GM18517 (cell line): ENCODE data around the gene ANXA6.
"Not testable (repeated sequence)": the region's sequence is repeated elsewhere in the genome, so short reads cannot be mapped to it uniquely, and the experiment has no call there.

Source experiments
- ATAC-seq: cut with Tn5 transposase; IDR thresholded peaks from one replicate; pipeline ENCODE4 v1.9.1; 2021; ENCODE audit warnings: mild to moderate bottlenecking, moderate library complexity; ENCODE audit not compliant: unreplicated experiment

ANXA6 gene

DNA sequence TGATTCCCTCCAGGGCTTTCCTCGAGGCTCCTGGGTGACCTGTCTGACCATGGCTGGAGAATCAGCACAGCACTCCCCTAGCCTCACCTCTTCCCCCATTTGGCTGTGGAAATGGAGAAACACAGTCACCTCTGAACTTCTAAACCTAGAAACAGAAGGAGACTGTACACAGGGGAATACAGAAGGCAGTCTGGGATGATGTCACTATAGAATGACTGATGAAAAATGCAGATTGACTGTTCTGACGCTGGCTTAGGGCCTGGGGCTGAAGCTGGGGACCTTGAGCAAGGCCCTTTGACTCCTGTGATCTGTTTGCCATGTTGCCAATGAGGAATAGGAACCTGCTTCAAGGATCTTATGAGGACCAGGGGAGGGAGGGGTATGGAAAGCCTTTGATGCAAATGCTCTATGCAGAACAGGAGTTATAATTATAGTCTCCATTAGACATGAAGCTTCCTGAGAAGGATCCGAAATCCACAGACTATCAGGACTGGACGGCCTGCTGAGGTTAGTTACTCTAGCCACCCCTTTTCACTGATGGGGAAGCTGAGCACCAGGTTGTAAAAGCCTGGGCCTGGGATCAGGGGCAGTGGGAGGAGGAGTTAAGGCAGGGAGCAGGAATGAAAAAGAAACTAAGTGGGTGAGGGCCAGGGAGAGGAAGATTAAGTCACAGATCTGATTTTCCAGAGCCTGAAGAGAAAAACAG lies 24.4 kb upstream of the ANXA6 start:
- no peak for ATAC-seq

DNA sequence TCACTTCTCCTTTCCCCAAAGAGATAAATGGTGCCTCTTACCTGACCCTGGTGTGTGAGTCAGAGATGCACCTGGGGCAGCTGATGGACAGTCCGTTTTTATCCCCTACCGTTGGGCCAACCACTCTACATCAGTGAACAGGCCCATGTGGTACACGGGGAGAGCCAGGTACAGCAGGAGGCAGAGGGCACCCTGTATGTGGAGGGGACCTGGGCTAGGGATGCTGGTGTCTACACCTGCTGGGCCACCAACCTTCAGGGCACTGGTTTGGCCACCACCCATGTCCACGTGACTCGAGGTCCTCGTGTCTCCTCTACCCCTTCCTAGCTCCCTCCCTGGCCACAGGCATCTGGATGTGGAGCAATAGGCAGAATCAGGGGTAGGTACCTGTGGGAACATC lies 22.7 kb upstream of the ANXA6 start:
- ATAC-seq: no peak

DNA sequence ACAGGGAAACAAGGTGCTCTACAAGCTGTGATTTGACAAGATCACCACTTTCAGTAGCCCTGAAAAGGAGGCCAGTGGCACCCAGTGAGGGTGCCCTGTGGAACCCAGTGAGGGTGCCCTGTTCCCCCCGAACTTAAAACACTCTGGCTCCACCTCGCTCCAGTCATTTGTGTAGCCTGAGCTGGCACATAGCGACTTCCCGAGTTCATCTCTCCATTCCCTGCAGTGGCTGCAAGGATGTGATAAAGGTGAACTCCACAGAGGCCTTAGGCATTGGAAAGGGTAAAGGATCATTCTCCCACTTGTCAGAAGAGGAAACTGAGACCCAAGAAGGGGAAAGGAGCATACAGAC lies 21.9 kb upstream of the ANXA6 start:
- ATAC-seq: no peak

DNA sequence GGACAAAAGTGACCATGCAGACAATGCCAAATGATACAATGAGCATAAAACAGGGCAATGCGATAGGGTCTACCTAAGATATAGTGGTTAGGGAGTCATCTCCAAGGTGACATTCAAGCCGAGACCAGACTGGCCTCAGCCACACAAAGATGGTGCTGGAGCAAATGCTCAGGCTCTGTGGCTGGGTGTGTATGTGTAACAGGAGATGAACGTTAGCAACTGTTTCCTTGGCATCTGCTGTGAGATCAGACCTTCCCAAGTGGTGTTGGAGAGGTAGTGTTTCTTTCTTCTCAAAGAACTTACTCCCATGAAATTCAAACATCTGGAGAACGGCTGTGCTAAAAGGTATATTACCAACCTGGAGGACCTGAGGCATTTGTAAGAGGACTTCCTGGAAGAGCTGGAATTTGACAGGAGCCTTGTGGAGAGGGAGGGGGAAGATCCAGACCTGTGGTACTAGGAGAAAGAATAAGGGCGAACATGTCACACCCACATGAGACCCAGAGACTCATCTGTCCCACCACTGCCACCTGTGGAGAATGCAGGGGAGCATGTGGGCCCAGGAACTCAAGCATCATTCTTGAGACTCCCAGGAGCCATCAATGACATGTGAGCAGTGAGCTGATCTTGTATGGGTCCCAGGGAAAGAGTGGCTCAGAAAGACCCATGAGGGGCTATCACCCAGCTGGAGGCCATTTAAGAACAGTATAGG lies 21.4 kb upstream of the ANXA6 start:
- no peak for ATAC-seq

DNA sequence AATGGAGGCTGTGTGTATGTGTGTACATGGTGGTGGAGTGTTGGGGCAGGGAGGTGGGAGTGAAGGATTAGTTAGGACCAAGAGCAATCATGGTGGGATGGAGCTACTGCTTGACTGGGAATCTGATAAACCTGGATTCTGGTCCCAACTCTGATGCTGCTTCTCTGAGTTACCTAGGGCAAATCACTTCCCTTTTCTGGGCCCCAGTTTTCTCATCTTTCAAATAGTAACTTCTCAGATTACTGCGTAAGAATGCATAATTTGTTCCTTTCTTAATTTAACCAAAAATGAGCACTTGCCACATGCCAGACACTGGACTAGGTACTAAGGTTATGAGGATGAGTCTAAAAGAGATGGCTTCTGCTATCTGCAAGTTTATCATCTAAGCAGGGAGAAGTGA lies 20.8 kb upstream of the ANXA6 start:
- no peak for ATAC-seq

DNA sequence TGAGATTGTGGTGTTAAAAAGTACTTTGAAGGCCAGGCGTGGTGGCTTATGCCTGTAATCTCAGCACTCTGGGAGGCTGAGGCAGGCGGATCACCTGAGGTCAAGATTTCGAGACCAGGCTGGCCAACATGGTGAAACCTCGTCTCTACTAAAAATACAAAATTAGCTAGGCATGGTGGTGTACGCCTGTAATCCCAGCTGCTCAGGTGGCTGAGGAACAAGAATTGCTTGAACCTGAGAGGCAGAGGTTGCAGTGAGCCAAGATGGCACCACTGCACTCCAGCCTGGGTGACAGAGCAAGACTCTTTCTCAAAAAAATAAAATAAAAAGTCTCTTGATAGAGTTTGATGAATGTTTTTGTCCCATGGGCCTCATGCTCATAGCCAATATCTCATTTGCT lies 18.7 kb upstream of the ANXA6 start:
- not testable (repeated sequence) for ATAC-seq

DNA sequence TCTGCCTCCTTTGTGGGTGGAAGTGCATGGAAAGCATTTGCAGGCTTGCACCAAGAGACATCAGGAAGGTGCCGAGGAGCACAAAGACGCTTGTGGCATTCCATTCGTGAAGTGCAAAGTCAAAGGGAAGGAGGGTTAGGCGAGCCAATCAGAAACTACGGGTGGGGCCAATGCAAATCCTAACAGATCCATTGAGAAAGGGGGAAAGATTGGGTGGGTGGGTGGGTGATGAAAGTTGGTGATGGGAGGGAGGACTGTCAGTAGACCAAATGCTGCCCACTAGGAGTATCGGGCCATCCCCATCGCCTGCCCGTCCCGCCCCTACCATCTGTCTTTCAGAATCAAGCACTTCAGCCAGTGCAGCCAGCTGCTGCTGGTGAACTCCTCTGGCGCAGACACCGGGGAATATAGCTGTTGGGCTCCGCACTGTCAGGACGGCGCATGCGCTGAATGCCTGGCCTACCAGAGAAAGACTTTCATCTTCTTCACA lies 17.1 kb upstream of the ANXA6 start:
- no peak for ATAC-seq

DNA sequence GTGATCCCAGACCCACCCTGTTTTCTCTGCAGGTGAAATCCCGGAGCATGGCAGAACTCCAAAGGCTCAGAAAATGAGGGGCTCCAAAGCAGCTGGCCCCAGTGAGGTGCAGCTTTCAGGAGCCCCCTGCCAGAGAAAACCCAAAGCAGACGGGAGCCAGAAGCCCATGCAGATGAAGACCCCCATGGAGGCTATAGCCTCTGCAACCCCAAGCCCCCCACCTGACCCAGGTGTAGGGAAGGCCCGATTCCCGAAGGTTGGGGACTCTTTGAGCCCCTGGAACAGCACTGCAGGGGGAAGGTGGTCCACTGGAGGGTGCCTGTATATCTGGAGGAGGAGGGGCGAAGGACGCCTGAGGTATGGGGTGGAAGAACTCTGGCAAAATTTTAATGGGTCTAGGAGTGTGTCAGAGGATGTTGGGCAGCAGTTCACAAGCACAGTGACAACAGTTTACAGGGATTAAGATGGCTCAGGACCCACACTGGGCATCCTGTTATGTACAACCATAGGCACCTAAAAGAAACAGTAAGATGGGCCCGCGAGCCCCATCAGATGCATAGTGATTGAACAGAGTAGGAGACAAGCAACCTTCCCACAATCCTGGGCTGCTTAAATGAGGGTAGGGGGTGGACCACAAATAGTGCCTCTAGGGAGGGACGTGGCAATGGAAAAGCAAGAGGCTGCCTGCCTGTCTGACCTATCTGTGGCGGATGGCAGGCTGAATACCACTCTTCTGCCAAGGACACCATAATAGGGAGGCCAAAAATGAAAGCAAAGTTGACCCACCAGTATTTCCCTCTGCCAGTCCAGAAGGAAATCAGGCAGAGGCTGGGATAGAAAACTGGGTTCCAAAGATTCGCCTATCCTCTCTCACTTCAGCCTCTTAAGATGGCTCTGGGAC lies 16.4 kb upstream of the ANXA6 start:
- ATAC-seq: no peak

DNA sequence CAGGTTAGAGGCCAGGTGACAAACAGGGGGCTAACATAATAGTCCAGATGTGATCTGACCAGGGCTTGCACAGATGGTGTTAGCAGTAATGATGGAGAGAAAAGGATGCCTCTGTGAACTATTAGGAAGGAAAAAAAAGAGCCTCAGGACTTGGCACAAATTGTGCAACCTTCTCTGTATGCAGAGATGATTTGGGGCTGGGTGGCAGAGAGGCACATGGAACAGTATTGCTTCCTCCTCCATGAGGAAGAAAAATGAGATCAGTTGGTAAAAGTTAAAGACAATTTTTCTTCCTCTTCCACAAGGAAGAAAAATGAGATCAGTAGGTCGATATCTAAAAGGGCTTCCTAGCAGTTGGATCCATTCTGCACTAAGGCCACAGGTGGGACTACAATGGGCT lies 13.9 kb upstream of the ANXA6 start:
- ATAC-seq: no peak

DNA sequence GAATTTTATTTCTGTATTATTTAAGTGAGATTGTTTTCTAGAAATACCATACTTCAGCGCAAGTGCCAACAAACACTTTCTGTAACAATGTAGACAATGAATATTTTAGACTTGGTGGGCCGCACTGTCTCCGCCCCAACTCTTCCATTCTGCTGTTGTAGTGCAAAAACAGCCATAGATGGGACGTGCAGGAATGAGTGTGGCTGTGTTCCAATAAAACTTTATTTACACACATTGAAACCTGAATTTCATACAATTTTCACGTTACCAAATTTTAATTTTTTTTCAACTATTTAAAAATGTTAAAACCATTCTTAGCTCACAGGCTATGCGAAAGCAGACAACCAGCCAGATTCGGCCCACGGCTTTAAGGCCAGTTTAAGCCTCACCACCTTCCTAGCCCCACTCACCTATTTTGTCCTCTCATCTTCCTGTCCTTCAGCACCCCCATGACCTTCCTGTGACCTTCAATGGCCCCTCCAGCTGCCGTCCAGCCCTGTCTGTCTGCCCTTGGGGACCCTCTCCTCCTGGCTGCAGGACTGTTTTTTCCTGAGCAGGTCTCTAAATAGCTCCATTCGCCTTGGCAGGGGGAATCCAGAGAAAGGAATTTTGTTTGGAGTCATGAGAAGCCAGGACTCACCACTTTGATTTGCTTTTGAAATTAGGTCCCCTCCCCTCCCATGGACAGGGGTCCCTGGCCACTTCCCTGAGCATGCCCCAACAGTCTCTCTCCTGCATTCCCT lies 11.2 kb upstream of the ANXA6 start:
- ATAC-seq: no peak

DNA sequence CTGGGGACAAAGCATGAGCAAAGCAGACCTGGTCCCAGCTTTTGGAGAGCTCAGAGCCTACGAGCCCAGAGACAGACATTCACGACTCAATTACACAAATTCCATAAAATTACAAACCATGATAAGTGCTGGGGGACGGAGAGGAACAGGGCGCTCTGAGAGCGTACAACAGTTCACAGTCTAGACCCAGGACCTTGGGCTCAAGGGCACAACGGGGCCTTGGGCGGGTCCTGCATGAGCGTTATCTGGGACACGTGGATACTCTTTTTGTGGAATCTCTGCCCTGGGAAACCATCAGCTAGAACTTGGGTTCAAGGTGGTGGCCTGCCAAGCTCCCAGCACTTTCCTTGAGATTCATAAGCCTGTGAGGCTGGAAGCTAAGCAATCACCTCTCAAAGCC lies 9.4 kb upstream of the ANXA6 start:
- no peak for ATAC-seq

DNA sequence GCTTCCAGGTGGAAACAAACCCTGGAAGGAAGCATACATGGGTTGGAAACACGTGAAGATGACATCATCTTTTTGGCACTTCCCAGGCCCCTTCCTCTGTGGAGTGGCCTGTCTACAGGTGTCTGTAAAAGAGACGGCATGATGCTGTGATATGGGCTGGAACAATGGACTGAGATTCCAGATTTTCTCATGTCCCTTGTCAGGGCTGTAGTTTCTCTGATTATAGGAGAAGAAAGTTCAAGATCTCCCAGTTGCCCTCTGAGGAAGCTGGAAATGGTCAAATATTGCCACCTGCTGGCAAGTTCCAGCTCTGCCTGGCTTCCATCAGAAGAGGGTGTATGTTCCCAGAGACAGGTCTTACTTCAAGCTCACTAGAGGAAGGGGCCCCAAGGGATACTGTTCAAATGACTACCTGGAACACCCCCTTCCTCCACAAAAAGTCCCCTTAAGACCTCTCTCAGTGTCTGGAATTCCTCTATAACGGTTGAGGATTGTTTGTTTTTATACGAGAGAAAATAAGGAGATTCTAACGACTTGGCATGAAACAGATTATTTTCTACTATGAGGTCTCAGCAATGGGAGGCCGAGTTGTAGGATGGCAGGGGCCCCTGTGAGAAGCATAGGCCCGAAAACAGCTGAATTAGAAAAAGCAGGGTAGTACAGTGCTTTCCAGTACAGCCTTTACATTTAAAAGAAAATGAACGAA lies 7.3 kb upstream of the ANXA6 start:
- peak; percentile 76 for ATAC-seq

DNA sequence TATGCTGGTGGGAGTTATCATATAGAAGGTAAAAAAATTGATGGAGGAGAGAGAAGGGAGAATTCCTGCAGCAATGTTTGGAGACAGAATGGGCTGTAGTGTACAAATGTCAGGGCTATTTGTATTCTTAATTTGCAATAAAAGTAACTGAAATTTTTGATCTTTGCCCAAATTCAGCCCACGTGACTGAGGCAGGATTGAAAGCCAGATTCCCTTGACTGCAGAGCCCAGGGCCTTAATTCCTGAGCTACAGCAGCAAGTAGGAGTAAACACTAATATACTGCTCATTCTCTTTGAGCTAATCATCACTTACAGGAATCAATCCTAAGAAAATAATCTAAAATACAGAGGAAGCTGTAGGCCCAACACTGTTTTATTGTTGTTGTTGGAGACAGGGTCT lies 5.2 kb upstream of the ANXA6 start:
- no peak for ATAC-seq

DNA sequence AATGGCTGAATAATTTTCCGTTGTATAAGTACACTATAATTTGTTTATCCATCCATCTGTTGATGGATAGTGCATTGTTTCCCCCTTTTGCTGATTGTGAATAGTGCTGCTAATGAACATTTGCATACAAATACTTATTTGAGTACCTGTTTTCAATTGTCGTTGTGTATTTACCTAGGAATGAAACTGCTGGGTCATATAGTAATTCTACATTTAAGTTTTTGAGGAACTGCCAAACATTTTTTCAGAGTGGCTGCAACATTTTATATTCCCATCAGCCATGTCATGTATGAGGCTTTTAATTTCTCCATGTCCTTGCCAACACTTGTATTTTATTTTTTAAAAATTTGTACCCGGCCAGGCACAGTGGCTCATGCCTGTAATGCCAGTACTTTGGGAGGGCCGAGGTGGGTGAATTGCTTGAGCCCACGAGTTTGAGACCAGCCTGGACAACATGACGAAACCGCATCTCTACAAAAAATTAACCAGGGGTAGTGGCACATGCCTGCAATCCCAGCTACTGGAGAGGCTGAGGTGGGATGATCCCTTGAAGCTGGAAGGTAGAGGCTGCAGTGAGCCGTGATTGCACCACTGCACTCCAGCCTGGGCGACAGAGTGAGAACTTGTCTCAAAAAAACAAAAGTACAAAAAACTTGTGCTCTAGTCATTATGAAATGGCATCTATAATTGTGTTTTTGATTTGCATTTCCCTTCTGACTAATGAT lies 2.2 kb upstream of the ANXA6 start:
- ATAC-seq: no peak

DNA sequence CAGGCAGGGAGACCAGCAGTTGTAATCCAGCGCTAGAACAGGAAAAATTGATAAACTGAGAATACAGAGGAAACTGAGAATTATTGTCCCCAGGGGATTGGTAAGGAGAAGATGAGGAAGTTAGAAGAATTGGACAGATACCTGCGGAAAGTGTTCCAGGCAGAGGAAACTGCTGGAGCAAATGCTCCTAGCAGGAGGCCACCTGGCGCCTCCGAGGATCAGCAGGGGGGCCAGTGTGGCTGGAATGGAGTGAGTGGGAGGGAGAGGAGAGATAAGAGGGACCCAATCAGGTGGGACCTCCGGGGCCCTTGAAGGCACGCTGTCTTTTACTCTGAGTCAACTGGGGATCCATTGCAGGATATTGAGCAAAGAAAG lies 695 bp upstream of the ANXA6 start:
- ATAC-seq: no peak

DNA sequence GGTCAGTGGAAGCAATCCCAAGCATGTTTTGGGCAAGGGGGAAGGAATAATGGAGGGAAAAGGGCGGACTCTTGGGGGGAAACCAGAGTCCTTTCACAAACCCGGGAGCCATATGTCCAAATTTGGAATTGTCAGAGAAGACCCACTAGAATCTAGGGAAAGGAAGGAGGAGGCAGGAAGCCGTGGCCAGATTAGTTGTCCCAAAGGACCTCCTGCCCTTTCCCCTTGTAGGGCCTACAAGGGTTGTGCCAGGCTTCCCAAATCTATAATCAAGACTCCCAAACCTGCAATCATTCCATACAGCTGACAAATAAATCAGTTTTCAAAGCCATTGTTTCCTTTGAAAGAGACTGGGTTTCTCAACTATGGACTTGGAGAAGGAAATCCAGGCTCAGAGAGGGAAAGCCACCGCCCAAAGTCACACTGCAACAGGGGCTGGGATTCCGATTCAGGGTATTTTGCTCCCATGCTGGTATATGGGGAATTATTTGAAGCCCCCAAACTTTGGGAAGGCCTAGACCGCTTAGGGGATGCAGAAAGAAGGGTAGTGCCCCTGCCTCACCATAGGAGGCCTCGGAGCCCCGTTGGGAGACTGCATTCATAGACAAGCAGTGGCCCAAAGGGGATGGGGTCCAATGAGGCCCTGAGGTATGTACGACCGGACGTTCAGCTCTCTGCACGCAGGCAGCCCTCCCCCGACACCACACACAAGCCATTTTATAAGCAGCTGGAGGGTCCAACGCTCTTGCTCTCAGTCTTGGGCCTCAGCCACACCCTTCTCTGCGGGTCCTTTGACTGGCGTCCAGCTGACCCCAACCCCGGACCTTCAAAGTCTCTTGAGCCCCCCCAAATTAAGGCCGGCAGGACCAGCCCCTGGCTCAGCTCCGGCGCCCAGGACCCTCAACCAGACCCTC lies 815 bp downstream of the ANXA6 start:
- ATAC-seq: no peak

DNA sequence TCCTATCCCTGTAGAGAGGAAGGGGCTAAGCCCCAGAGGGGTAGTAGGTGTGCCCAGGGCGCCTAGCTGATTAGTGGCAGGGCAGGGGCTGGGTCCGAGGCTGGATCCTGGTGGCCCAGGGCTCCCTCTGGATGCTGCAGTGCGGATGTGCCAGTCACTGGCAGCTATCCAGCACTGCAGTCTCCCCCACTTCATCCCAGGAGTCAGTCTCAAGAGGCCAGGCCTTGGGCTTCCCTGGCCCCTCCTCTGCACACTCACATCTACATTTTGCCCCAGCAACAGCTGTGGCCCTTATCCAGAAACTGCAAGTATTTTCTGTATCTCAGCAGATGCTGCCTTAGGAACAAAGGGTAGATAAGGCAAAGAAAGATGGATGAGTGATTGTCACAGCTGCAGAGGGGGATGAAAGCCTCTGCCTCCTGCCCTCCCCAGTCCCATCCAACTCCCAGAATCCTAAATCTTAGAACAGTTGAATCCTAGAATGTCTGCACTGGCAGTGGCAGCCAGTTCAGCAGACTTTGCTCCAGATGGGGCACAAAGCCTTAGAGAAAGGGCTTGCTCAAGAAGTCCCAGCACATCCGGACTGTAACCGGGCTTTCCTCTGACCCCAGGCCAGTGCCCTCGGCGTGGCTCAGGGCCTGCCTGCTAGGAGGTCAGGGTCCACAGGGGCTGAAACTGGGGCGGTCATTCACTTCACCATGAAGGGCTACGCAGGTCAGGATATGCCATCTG lies 1.6 kb downstream of the ANXA6 start:
- ATAC-seq: peak; percentile 33
